ENCODE results near the gene TXNDC15. TPM values are rescaled to one million over a fixed set of nuclear protein-coding genes. Genes with fewer than 3 reads are reported as not detected.

TXNDC15 gene
- total RNA-seq, 1 donor from 2014 or later = 46.5 TPM

- H3K27me3 Mint-ChIP-seq = no peaks in the 10 kb centered on the region
- peaks cover 8% of the 10 kb centered on the region for H3K4me1 Mint-ChIP-seq (ENCODE audit: low read depth)
- no peak for DNase-seq (ENCODE audit: low spot score, unreplicated experiment)
- no peak overlapping the region for H3K4me3 Mint-ChIP-seq (ENCODE audit: low read depth)
- no peaks in the 10 kb centered on the region for H3K9me3 Mint-ChIP-seq (ENCODE audit: low read depth)
- no peak overlapping the region for H3K27ac Mint-ChIP-seq
- no peak for TF ChIP-seq CTCF (IDR thresholded peaks at IDR 0.05; ENCODE audit: unreplicated experiment)
- peaks cover 3% of the 10 kb centered on the region for H3K36me3 Mint-ChIP-seq (ENCODE audit: insufficient read depth)
These were observed 39.6 kb downstream of the TXNDC15 start for GRCh38 chr5:134913795-134914194.

GRCh38 chr5:134917070-134917815, 43.1 kb downstream of the TXNDC15 start:
- TF ChIP-seq CTCF (IDR thresholded peaks at IDR 0.05; ENCODE audit: unreplicated experiment) = peak; percentile 61
- Mint-ChIP-seq H3K4me1 (ENCODE audit: low read depth) (peaks cover 14% of the 10 kb centered on the region), H3K4me3 (ENCODE audit: low read depth) (no peak overlapping the region), H3K36me3 (ENCODE audit: insufficient read depth) (peaks cover 9% of the 10 kb centered on the region), H3K27me3 (no peaks in the 10 kb centered on the region), H3K9me3 (ENCODE audit: low read depth) (no peaks in the 10 kb centered on the region), H3K27ac (no peak overlapping the region)
- DNase-seq (ENCODE audit: low spot score, unreplicated experiment) = no peak

GRCh38 chr5:134918861-134919260, 44.7 kb downstream of the TXNDC15 start:
- DNase-seq (ENCODE audit: low spot score, unreplicated experiment) = no peak
- H3K27me3 Mint-ChIP-seq = no peaks in the 10 kb centered on the region
- H3K4me1 Mint-ChIP-seq (ENCODE audit: low read depth) = peaks cover 14% of the 10 kb centered on the region
- H3K4me3 Mint-ChIP-seq (ENCODE audit: low read depth) = no peak overlapping the region
- H3K27ac Mint-ChIP-seq = no peak overlapping the region
- H3K36me3 Mint-ChIP-seq (ENCODE audit: insufficient read depth) = peaks cover 11% of the 10 kb centered on the region
- H3K9me3 Mint-ChIP-seq (ENCODE audit: low read depth) = no peaks in the 10 kb centered on the region
- no peak for TF ChIP-seq CTCF (IDR thresholded peaks at IDR 0.05; ENCODE audit: unreplicated experiment)

GRCh38 chr5:134920848-134921575, 46.8 kb downstream of the TXNDC15 start:
- no peaks in the 10 kb centered on the region for H3K27me3 Mint-ChIP-seq
- H3K36me3 Mint-ChIP-seq (ENCODE audit: insufficient read depth) = peaks cover 11% of the 10 kb centered on the region
- no peaks in the 10 kb centered on the region for H3K9me3 Mint-ChIP-seq (ENCODE audit: low read depth)
- no peak for TF ChIP-seq CTCF (IDR thresholded peaks at IDR 0.05; ENCODE audit: unreplicated experiment)
- DNase-seq (ENCODE audit: low spot score, unreplicated experiment) = no peak
- H3K4me3 Mint-ChIP-seq (ENCODE audit: low read depth) = no peak overlapping the region
- H3K27ac Mint-ChIP-seq = no peak overlapping the region
- H3K4me1 Mint-ChIP-seq (ENCODE audit: low read depth) = peaks cover 14% of the 10 kb centered on the region

GRCh38 chr5:134932508-134932907, 58.3 kb downstream of the TXNDC15 start:
- peaks cover 7% of the 10 kb centered on the region for H3K36me3 Mint-ChIP-seq (ENCODE audit: insufficient read depth)
- no peak for TF ChIP-seq CTCF (IDR thresholded peaks at IDR 0.05; ENCODE audit: unreplicated experiment)
- H3K9me3 Mint-ChIP-seq (ENCODE audit: low read depth) = no peaks in the 10 kb centered on the region
- DNase-seq (ENCODE audit: low spot score, unreplicated experiment) = no peak
- no peak overlapping the region for H3K27ac Mint-ChIP-seq
- H3K27me3 Mint-ChIP-seq = no peaks in the 10 kb centered on the region
- H3K4me3 Mint-ChIP-seq (ENCODE audit: low read depth) = no peak overlapping the region
- no peaks in the 10 kb centered on the region for H3K4me1 Mint-ChIP-seq (ENCODE audit: low read depth)

All from progenitor cell of endocrine pancreas (in vitro differentiated cells).